Lung (tissue), 12 donors: ENCODE results near the gene TMEM272. TPM values are rescaled to one million over a fixed set of nuclear protein-coding genes. Genes with fewer than 3 reads are reported as not detected.

ENCODE experiments used
- ATAC-seq: fragments of 200-7000 bp; cut with Tn5 transposase; one replicate; pipeline ENCODE4 v1.9.1; 2020; ENCODE audit warnings: moderate number of reproducible peaks; ENCODE audit not compliant: insufficient read depth, low FRiP score
- DNase-seq, 3 donors: peaks; one replicate each; pipeline ENCODE4 v3.0.0-alpha.2; 2013 to 2017
- H3K27ac ChIP-seq, 2 donors: one replicate each; pipeline ENCODE4 v1.5.1; 2013; ENCODE audit warnings: mild to moderate bottlenecking in 2 of 2, moderate library complexity in 2 of 2, control low read depth in 1 of 2, inconsistent platforms in 1 of 2, low read depth in 1 of 2, low read length in 1 of 2
- H3K27me3 ChIP-seq, 3 donors: one replicate each; pipeline ENCODE4 v1.5.1; 2013; ENCODE audit warnings: low read length in 2 of 3; ENCODE audit not compliant: control insufficient read depth in 3 of 3, insufficient read depth in 3 of 3
- H3K36me3 ChIP-seq, 4 donors: one replicate each; pipeline ENCODE4 v1.5.1; 2013; ENCODE audit warnings: low read length in 4 of 4, mild to moderate bottlenecking in 1 of 4, moderate library complexity in 1 of 4; ENCODE audit not compliant: control insufficient read depth in 4 of 4, insufficient read depth in 4 of 4
- H3K4me1 ChIP-seq, 5 donors: one replicate each; pipeline ENCODE4 v1.5.1; 2013; ENCODE audit warnings: low read length in 5 of 5, mild to moderate bottlenecking in 2 of 5, moderate library complexity in 1 of 5; ENCODE audit not compliant: control insufficient read depth in 5 of 5, insufficient read depth in 5 of 5
- H3K4me3 ChIP-seq: one replicate; pipeline ENCODE4 v1.5.1; 2013; ENCODE audit warnings: mild to moderate bottlenecking, control low read depth, moderate library complexity
- H3K9ac ChIP-seq, 2 donors: one replicate each; pipeline ENCODE4 v1.5.1; 2013; ENCODE audit warnings: low read length in 2 of 2, control low read depth in 1 of 2; ENCODE audit not compliant: insufficient read depth in 1 of 2
- H3K9me3 ChIP-seq, 4 donors: one replicate each; pipeline ENCODE4 v1.5.1; 2013; ENCODE audit warnings: low read length in 3 of 4, mild to moderate bottlenecking in 1 of 4, moderate library complexity in 1 of 4; ENCODE audit not compliant: control insufficient read depth in 4 of 4, insufficient read depth in 3 of 4
- CTCF ChIP-seq: IDR thresholded peaks from 2 replicates; pipeline ENCODE4 v1.5.1; 2012; ENCODE audit warnings: mild to moderate bottlenecking; ENCODE audit errors: control extremely low read depth, extremely low read depth
- WGBS, 2 donors: extraction: QIAGEN DNeasy Blood & Tissue Kit; methylation state at CpG; one replicate each; pipeline ENCODE4 v1.1.7; 2013; 5-methylcytosine and 5-hydroxymethylcytosine counted together
- polyA plus RNA-seq, 2 donors: library from polyadenylated mRNA; stranded (reverse); fragments of 200-250 nt; gene quantifications; one replicate each; pipeline ENCODE4 v1.2.1, GENCODE V29; 2013
- total RNA-seq, 2 donors: library from RNA; depleted of rRNA in 1 of 2; stranded (reverse); fragments of >200 nt in 1 of 2; gene quantifications; one replicate each; pipeline ENCODE4 v1.2.1, GENCODE V29; 2014 to 2021
- donor health status: control.
- donor health status: control.
- donor health status: Bipolar disorder and iron deficiency.
- donor health status: healthy.
- donor health status: DM: yes; HTN: yes; CAD: no.

Gene TMEM272
- total and polyA plus RNA-seq, 4 donors, result 0.08 to 0.55 (median 0.09) TPM

GRCh38 chr13:51804295-51805172 lies 40.4 kb downstream of the TMEM272 start:
- H3K9me3 ChIP-seq, result no peaks in the 10 kb centered on the region
- H3K27ac ChIP-seq, result peak overlapping the region; percentile 99 to 100
- H3K9ac ChIP-seq, result peak overlapping the region; percentile 82 to 89
- peaks cover 5 to 20% (median 17%) of the 10 kb centered on the region in 5 donors for H3K4me1 ChIP-seq
- ATAC-seq (no peak), DNase-seq (peak in 1 of 3 donors; percentile 55)
- no peaks in the 10 kb centered on the region for H3K36me3 ChIP-seq
- peak overlapping the region; percentile 78 for H3K4me3 ChIP-seq
- H3K27me3 ChIP-seq, result no peaks in the 10 kb centered on the region
- no peak for TF ChIP-seq CTCF
- 17 to 19% methylated on average over 31 of the region's 31 CpGs for WGBS, 2 donors

DNA sequence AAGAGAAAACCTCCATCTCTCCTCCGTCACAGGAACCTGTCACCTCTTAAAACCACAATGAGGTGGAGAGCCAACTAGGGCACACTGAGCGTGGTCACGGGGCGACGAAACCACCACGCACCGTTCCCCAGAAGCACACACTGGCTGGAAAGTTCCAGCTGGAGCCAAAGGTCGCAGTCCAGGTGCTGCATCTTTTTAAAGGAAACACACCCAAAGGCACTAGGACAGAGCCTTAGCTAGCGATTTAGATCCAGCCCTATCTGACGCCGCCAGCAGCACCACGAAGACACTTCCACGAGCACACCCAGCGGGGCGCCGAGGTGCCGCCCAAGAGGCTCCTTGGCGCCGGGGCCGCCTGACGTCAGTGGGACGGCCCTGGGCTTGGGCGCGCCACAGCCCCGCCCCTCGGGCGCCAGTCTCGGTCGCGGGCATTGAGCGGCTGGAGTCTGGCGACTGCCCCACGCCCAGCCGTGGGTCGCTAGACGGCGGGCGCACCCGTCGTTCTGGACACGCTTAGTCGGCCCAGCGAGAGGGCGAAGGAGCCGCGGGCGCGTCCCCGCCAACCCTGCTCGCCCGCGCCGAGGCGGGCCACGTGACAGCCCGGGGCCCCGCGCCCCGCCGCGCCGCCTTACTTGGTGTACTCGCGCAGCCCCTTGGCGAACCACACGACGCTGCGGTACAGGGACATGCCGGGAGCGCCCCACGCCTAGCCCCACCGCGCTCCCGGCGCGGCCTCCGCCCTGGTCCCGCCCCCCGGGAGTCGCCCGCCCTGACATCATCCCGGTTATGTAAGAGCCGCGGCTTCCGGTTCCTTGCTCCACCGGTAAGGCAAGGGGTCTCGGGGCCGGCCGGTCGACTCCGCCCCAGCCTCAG lies 41.3 kb downstream of the TMEM272 start, which contains the start of gene DHRS12:
Gene DHRS12, minus strand, starts transcription at position 742 of the 873 bp plus-strand sequence. CDS start 4,504 bp downstream, outside the sequence.
- H3K9me3 ChIP-seq, result no peaks in the 10 kb centered on the region
- DNase-seq (peak; percentile 90 to 91 (median 90)), ATAC-seq (peak; percentile 92)
- WGBS, 2 donors, result 0 to 1% methylated on average over 65 to 91 of the region's 91 CpGs
- H3K9ac ChIP-seq, result peak within 1 kb of the TSS; percentile 89 to 91
- no peak for TF ChIP-seq CTCF
- peak within 1 kb of the TSS; percentile 99 to 100 for H3K27ac ChIP-seq
- peaks cover 5 to 20% (median 17%) of the 10 kb centered on the region in 5 donors for H3K4me1 ChIP-seq
- H3K4me3 ChIP-seq, result peak within 1 kb of the TSS; percentile 78
- H3K27me3 ChIP-seq, result no peaks in the 10 kb centered on the region
- H3K36me3 ChIP-seq, result peaks cover 0 to 2% (median 0%) of the 10 kb centered on the region in 4 donors

- no peaks in the 10 kb centered on the region for H3K9me3 ChIP-seq
- no peak overlapping the region for H3K4me3 ChIP-seq
- DNase-seq, result no peak
- H3K36me3 ChIP-seq, result peaks cover 0 to 2% (median 0%) of the 10 kb centered on the region in 4 donors
- 55 to 58% methylated on average over 9 of the region's 9 CpGs for WGBS, 2 donors
- H3K4me1 ChIP-seq, result peaks cover 5 to 20% (median 17%) of the 10 kb centered on the region in 5 donors
- H3K27me3 ChIP-seq, result no peaks in the 10 kb centered on the region
- no peak for TF ChIP-seq CTCF
- H3K27ac ChIP-seq, result peak overlapping the region; percentile 99 to 100
- no peak for ATAC-seq
- H3K9ac ChIP-seq, result peak overlapping the region; percentile 89 to 91
These were observed 42.2 kb downstream of the TMEM272 start for GRCh38 chr13:51802631-51803418.
